ENCODE data around the gene KLF8.

The KLF8 gene

DNA sequence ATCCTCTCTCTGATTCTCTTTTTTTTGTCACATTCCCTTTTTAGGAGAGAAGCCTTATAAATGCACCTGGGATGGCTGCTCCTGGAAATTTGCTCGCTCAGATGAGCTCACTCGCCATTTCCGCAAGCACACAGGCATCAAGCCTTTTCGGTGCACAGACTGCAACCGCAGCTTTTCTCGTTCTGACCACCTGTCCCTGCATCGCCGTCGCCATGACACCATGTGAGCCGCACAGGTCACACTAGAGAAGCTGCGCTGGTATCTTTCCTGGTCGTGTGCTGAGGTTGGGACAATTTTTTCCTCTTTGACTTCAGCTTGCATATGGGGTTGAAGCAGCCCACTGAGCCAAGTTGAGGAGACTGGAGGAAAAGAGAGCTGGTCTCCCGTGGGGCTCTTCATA is 52.1 kb downstream of the KLF8 start:
- no peaks in the 10 kb centered on the region for H3K4me1 Mint-ChIP-seq
- H3K36me3 Mint-ChIP-seq (ENCODE audit: low read depth), result no peaks in the 10 kb centered on the region
- peaks cover 30% of the 10 kb centered on the region for H3K9me3 Mint-ChIP-seq
- no peak for TF ChIP-seq CTCF (IDR thresholded peaks at IDR 0.05)
- no peaks in the 10 kb centered on the region for H3K27me3 Mint-ChIP-seq (ENCODE audit: low read depth, poor library complexity)
- no peak for DNase-seq
- no peak overlapping the region for H3K4me3 Mint-ChIP-seq
- no peak overlapping the region for H3K27ac Mint-ChIP-seq

DNA sequence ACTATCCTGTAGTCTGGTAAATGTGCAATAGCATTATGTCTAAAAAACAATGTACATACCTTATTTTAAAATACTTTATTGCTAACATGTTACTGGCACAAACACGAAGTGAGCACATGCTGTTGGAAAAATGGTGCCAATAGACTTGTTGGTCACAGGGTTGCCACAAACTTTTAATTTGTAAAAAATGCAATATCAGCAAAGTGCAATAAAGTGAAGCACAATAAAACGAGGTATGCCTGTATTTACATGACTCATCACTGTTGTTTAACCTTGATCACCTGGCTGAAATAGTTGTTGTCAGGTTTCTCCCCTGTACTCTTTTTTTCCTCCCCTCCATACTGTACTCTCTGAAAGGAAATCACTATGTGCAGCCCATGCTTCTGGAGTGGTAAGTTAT is 56.5 kb downstream of the KLF8 start:
- Mint-ChIP-seq H3K36me3 (ENCODE audit: low read depth) (no peaks in the 10 kb centered on the region), H3K27ac (no peak overlapping the region), H3K4me3 (no peak overlapping the region), H3K27me3 (ENCODE audit: low read depth, poor library complexity) (no peaks in the 10 kb centered on the region), H3K9me3 (peaks cover 57% of the 10 kb centered on the region), H3K4me1 (no peaks in the 10 kb centered on the region)
- no peak for TF ChIP-seq CTCF (IDR thresholded peaks at IDR 0.05)
- no peak for DNase-seq

DNA sequence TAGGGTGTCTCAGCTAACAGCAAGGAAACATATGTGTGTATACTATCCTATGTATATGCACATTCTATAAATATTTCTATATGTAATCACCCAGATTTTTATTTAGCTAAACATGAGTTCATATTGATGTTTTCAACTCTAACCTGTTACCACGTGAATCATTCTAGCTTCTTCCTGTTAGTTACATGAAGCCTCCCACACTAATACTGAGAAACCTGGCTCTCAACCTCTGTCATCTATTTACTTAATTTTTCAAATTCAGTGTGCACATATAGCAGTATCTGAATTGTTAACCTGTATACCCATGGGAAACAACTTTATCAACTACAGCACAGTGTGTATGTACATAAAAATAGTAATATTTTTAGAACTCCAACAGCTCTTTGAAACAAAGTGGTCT is 57.3 kb downstream of the KLF8 start:
- DNase-seq, result no peak
- H3K27ac Mint-ChIP-seq, result no peak overlapping the region
- H3K36me3 Mint-ChIP-seq (ENCODE audit: low read depth), result no peaks in the 10 kb centered on the region
- TF ChIP-seq CTCF (IDR thresholded peaks at IDR 0.05), result no peak
- H3K4me3 Mint-ChIP-seq, result no peak overlapping the region
- H3K4me1 Mint-ChIP-seq, result no peaks in the 10 kb centered on the region
- peaks cover 59% of the 10 kb centered on the region for H3K9me3 Mint-ChIP-seq
- no peaks in the 10 kb centered on the region for H3K27me3 Mint-ChIP-seq (ENCODE audit: low read depth, poor library complexity)

GRCh38 chrX:56308726-56309125 is 76.6 kb downstream of the KLF8 start:
- Mint-ChIP-seq H3K4me3 (no peak overlapping the region), H3K4me1 (no peaks in the 10 kb centered on the region), H3K36me3 (ENCODE audit: low read depth) (no peaks in the 10 kb centered on the region), H3K27ac (no peak overlapping the region), H3K27me3 (ENCODE audit: low read depth, poor library complexity) (peaks cover 2% of the 10 kb centered on the region), H3K9me3 (peaks cover 81% of the 10 kb centered on the region)
- DNase-seq, result no peak
- no peak for TF ChIP-seq CTCF (IDR thresholded peaks at IDR 0.05)

- Mint-ChIP-seq H3K36me3 (ENCODE audit: low read depth) (no peaks in the 10 kb centered on the region), H3K4me3 (no peak overlapping the region), H3K4me1 (no peaks in the 10 kb centered on the region), H3K9me3 (peaks cover 74% of the 10 kb centered on the region), H3K27ac (no peak overlapping the region), H3K27me3 (ENCODE audit: low read depth, poor library complexity) (peaks cover 2% of the 10 kb centered on the region)
- no peak for TF ChIP-seq CTCF (IDR thresholded peaks at IDR 0.05)
- DNase-seq, result no peak
Observed at GRCh38 chrX:56309881-56310280, 77.7 kb downstream of the KLF8 start.

GRCh38 chrX:56310581-56310980 is 78.4 kb downstream of the KLF8 start:
- Mint-ChIP-seq H3K4me1 (no peaks in the 10 kb centered on the region), H3K4me3 (no peak overlapping the region), H3K27ac (no peak overlapping the region), H3K36me3 (ENCODE audit: low read depth) (no peaks in the 10 kb centered on the region), H3K27me3 (ENCODE audit: low read depth, poor library complexity) (peaks cover 2% of the 10 kb centered on the region), H3K9me3 (peaks cover 68% of the 10 kb centered on the region)
- DNase-seq, result no peak
- no peak for TF ChIP-seq CTCF (IDR thresholded peaks at IDR 0.05)

Measured in nephron progenitor cell (in vitro differentiated cells).